ENCODE measurements around the gene HOGA1.
A peak's percentile ranks its signal among the peaks of the same experiment; 100 is the strongest.
"Not testable (repeated sequence)": the region's sequence is repeated elsewhere in the genome, so short reads cannot be mapped to it uniquely, and the experiment has no call there.

Gene HOGA1

DNA sequence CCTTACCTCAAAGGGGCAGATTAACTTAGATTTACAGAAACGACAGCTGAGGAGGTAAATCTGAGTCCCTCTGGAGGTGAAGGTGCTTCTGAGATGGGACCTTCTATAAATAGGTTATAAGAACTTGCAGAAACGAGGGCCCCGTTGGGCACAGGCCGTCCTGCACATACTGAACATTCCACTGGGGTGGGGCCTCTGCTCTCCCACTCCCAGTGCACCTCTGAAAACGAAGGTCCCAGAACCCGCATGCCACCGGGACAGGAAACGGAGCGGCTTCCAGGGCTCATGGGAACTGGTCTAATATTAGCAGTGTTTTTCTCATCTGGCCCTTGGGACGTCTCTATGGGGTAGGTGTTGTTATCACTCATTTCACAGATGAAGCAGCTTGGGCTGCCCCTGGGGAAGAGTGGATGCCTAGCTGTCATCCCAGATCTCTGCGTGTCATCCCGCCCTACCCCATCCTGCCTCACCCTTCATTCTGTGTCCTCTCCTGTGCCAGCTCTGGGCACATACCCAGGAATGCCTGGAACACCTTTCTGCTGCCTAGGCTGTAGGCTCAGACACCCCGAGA, 24.9 kb downstream of the HOGA1 start:
- no peak for DNase-seq (ENCODE audit: low read depth, low spot score)

DNA sequence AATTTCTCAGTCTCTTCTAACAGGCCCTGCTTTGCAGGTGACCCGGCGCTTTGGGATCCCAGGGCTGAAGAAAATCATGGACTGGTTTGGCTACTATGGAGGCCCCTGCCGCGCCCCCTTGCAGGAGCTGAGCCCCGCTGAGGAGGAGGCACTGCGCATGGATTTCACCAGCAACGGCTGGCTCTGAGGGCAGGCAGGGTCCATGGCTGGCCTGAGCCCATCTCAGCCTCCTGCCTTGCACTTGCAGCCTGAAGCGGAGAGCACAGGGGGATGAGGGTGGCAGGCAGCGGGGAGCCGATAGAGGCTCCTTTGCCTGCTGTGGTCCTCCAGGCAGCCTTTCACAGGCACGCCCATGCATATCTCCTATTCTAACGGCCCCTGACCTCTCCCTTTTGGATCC, 27.3 kb downstream of the HOGA1 start:
- DNase-seq (ENCODE audit: low read depth, low spot score) = no peak

DNA sequence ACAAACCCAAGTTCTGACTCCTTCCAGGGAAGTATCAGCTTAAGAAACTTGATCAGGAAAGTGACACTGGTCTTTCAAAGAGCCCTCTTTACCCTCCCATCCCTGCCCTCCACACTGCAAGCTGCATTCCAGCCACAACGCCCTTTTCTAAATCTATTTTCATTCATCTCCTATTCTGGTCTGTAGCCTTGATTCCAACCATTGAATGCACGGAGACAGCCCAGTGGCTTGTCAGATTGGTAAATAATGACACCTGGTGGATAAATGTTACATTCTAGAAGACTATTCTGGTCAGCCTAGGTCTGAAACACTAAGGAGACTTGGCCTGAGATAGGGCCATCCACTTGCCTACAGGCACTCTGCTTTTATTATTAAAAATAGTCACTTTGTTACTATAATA, 28.2 kb downstream of the HOGA1 start:
- peak; percentile 10 for DNase-seq (ENCODE audit: low read depth, low spot score)

DNA sequence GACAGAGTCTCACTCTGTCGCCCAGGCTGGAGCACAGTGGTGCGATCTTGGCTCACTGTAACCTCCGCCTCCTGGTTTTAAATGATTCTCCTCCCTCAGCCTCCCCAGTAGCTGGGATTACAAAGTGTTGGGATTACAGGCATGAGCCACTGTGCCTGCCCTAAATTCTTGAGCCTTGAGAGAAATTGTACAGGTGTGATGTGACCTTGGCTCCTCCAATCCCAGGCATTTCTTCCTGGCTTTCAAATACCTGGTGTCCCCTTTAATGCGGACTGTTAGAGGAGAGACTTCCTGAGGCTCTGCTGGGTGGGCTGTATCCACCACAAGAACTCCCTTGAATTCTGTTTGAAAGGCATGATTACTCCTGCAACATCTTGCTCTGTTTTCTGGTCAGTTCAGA, 34.1 kb downstream of the HOGA1 start:
- no peak for DNase-seq (ENCODE audit: low read depth, low spot score)

DNA sequence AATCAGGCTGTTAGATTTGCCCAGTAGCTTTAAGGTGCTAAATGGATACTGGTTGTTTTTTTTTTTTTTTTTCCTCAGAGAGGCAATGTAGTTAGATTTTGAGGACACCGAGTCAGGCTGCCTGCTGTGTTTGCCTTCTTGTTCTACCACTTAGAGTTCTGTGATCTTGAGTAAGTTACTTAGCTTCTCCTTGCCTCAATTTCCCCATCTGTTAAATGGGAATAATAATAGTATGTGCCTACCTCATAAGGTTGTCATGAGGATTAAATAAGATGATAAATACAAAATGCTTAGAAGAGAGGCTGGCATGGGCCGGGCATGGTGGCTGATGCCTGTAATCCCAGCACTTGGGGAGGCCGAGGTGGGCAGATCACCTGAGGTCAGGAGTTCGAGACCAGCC, 34.5 kb downstream of the HOGA1 start:
- DNase-seq (ENCODE audit: low read depth, low spot score) = no peak

DNA sequence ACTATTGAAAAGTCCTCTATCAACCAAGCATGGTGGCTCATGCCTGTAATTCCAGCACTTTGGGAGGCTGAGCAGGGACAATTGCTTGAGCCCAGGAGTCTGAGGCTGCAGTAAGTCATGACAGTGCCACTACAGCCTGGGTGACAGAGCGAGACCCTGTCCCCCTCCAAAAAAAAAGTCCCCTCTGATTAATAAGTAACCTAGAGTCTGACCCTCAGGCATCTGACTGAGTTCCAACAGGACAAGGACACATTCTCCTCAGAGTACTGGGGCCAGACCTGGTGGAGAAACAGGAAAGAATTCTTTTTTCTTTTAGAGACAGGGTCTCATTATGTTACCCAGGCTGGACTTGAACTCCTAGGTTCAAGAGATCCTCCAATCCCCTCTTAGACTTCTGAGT, 39.1 kb downstream of the HOGA1 start:
- DNase-seq (ENCODE audit: low read depth, low spot score) = no peak

DNA sequence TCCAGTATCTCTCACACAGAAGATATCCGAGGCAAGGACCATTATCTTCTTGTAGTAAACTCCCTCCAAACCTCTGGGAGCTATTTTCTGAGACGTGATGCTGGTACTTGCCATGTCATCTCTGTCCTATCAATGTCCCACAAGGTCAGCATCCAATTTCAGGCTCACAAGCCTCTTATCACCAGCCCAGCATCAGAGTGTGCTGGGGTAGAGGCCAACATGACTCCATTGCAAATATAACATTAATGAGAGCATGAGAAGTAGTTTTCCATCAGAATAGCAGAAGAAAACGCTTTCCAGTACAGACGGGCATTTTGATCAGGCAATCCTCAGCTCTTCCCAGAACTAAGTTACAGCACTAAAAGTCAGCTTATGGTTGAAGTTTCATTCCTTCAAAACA, 43.5 kb downstream of the HOGA1 start:
- no peak for DNase-seq (ENCODE audit: low read depth, low spot score)

DNA sequence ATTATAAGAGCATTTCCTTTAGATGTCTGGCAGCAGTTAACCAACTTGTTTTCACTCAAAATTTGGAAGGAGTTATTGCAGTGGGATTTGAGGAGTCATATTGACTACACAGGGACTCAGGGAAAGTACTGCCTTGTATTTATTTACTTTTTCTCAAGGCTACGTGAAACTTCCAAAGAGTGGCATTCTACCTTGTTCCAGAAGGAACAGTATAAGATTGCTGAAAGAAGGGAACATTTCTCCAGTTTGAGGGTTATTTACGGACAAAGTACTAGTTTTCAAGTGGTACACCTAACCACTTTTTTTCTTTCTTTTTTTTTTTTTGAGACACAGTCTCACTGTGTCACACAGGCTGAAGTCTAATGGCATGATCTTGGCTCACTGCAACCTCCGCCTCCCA, 44.0 kb downstream of the HOGA1 start:
- no peak for DNase-seq (ENCODE audit: low read depth, low spot score)

DNA sequence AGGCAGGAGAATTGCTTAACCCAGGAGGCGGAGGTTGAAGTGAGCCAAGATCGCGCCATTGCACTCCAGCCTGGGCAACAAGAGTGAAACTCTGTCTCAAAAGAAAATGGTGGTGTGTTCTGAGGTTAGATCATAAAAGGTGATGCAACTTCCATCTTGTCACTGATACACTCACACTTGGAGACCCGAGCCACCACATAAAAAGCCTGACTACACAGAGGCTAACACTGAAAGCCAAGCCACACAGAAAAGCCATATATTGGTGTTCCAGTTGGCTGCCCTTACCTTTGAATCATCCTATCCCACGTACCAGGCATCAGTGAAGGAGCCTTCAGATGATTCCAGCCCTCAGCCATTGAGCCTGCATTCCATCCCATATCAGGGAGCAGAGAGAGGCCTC, 45.1 kb downstream of the HOGA1 start:
- DNase-seq (ENCODE audit: low read depth, low spot score) = no peak

DNA sequence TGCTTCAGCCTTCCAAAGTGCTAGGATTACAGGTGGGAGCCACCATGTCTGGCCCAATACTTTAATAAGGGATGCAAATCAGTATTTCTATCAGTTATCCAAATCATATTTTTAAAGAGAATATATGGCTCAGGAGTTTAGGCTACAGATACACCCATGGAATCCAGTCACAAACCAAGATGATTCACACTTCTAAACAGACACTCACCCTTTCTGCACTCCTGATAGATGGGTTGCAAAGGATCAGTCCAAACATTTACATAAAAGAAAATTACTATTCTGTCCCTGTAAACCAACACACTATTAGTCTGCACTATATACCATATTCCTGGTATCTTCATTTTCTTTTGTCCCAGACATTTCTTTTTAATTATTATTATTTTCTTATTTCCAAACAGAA, 46.9 kb downstream of the HOGA1 start:
- no peak for DNase-seq (ENCODE audit: low read depth, low spot score)

DNA sequence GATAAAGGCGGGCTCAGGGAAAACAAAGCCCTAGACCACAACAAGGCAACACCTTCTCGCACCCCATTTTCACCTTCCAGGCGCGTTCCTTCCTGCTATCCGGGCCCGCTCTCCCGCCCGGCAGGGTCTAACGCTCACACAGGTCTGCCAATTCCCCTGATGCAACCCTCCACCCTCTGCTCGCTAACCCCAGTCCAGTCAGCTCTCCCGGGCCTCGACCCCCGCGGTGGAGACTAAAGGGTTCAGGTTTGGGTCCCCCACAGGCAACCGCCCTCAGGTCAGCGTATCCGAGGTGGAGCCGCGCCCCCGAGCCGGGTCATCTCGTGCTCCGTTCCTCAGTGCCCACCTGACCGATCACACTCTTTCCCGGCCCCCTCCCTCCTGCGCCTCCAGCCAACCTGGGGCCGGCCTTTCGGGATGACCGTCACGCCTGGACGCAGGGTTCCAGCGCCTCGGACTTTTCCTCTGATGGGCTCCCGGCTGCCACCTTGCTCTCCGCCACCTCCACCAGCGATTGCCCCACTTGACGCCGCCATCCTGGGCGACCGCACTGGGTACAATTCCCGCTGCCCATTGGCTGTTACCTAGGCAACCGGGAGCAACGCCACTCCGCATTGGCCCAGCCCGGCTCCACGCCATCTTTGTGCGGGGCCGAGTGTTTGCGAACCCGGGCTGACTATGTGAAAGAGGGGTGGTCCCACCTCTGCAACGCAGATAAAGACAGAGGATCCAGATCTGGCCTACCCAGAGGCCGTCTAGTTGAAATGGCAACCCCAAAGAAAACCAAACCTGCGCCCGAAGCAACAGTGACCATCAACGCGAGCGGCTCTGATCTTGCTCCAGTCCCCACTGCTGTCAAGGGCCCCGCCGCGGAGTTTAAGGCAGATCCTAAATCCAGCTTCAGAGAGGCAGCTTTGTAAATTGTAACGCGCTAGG, 49.0 kb downstream of the HOGA1 start, which contains the start of gene MORN4:
MORN4 (minus strand) TSS at position 552 of the 936 bp plus-strand sequence. CDS start 13,847 bp downstream, outside the sequence.
- peak; percentile 65 for DNase-seq (ENCODE audit: low read depth, low spot score)

DNA sequence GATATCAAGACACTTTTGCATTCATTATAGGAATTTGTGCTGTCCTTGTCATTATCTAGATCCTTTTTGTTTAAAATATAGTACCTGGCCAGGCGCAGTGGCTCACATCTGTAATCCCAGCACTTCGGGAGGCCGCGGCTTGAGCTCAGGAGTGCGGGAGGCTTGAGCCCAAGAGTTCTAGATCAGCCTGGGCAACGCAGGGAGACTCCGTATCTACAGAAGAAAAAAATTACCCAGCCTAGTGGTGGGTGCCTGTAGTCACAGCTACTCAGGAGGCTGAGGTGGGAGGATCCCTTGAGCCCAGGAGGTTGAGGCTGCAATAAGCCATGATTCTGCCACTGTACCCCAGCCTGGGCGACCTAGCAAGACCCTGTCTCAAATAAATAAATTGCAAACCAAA, 49.7 kb downstream of the HOGA1 start:
- no peak for DNase-seq (ENCODE audit: low read depth, low spot score)

DNA sequence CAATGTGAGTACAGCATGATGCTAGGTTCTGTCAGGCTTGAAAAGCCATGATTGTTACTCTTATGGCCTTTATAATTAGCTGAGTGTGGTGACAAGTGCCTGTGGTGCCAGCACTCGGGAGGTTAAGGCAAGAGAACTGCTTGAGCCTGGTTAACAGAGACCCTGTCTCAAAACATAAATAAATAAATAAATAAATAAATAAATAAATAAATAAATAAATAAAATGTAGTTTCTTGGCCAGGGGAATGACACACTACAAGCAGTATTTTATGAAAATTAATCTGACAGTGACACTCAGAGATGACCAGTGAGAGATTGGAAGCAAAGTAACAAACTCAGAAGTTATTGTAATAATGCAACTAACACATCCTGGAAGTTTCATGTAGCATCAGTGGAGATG, 51.4 kb downstream of the HOGA1 start:
- DNase-seq (ENCODE audit: low read depth, low spot score) = no peak

DNA sequence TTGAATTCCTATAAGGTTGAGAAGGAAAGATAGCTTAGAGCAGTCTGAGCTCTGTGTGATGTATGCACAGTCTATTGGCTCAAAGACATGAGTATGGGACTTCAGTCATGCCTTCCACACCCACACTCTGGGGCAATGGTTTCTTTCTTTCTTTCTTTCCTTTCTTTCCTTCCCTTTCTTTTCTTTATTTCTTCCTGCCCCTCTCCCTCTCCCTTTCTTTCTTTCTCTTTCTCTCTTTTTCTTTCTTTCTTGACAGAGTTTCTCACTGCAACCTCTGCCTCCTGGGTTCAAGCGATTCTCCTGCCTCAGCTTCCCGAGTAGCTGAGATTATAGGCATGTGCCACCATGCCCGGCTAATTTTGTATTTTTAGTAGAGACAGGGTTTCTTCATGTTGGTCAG, 54.9 kb downstream of the HOGA1 start:
- DNase-seq (ENCODE audit: low read depth, low spot score) = not testable (repeated sequence)

DNA sequence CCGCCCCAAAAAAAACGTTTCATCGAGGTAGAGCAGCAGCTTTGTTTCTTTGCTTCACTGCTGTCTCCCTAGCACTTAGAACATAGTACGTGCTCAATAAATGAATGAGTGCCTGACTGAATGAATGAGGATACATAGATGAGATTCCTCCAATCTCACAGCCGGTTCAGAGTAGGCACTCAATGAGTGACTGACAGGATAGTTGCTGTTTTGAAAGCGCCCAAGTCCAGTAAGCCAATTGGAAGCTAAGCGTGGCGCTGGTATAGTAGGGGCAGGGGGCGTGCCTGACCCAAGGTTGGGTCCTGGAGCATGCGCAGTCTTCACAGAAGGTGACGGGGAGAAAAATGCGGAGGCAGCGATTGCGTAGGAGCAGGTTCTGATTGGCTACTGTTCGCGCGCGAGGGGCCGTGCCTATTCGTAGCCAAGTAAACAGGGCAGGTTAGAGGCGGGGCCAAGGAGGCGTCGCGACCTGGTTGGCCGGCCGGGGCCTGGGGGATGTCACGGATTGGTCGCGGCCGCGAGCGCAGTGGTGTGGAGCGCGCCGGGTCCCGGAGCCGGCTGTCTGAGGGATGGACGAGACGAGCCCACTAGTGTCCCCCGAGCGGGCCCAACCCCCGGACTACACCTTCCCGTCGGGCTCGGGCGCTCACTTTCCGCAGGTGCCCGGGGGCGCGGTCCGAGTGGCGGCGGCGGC, 56.1 kb downstream of the HOGA1 start, which contains the start of gene PI4K2A:
PI4K2A (plus strand) TSS at position 498 of the 694 bp plus-strand sequence; CDS start at position 570, 72 bp downstream.
- peak; percentile 98 for DNase-seq (ENCODE audit: low read depth, low spot score)

DNA sequence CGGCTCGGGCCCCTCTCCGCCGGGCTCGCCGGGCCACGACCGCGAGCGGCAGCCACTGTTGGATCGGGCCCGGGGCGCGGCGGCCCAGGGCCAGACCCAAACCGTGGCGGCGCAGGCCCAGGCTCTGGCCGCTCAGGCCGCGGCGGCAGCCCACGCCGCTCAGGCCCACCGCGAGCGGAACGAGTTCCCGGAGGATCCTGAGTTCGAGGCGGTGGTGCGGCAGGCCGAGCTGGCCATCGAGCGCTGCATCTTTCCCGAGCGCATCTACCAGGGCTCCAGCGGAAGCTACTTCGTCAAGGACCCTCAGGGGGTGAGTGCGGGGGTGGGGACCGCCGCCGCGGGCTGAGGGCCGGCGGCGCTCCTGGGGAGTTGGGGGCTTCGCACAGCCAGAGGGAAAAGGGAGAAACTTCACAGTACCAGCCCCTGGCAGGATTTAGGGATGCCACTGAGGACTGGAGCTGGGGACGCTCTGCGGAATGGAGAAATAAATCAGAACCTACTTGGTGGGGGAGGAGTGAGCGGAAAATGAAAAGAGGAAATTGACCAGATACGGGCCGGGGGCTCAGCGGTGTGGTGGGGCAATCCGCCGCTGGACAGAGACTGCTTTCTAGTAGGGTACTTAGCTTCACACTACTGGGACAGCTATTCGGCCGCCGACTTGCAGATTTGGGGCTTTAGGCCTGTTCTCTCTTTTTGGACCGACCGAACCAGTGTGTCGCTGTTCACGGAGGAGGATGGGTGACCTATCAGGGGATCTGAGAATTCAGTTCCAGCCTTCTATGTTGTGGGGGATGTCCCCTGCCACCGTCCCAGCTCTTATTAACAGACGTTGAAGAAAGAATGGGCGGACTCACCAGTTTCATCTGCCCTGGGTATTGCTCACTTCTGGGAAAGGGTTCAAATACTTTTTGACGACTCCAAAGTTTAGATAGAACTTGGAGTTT, 57.0 kb downstream of the HOGA1 start:
- DNase-seq (ENCODE audit: low read depth, low spot score) = no peak

DNA sequence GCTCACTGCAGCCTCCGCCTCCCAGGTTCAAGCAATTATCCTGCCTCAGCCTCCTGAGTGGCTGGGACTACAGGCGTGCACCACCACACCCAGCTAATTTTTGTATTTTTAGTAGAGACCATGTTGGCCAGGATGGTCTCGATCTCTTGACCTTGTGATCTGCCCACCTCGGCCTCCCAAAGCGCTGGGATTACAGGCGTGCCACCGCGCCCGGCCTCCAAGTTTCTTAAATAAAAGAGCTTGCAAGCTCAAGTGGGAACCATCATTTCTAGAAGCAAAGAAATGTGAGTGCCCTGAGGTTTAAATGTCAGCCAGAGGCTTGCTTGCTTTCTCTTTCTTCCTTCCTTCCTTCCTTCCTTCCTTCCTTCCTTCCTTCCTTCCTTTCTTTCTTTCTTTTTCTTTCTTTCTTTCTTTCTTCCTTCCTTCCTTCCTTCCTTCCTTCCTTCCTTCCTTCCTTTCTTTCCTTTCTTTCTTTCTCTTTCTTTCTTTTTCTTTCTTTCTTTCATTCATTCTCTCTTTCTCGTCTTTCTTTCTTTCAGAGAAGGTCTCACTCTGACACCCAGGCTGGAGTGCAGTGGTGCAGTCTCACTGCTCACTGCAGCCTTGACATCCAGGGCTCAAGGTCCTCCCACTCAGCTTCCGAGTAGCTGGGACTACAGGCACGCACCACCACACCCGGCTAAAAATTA, 58.4 kb downstream of the HOGA1 start:
- not testable (repeated sequence) for DNase-seq (ENCODE audit: low read depth, low spot score)

DNA sequence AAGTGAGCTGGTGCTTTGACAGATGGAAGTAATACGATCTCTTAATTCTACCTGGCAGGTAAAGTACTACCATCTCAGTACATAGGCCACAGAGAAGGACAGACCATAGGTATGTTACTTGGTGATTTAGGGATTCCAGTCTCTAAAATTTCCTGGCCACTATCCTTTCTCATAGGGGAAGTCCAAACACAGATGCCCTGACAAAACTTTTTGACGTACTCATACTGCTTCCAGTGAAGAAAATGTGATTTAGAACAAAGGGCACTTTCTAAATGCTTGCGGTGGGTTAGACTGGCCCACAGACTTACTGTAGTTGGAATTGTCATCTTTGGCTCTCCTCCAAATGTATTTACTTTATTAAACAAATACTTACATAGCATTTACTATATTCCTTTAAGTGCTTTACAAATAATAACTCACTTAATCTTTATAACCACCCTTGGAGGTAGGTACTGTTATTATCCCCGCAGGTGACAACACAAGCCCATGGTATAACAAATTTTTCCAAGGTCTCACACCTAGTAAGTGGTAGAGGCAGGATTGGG, 59.3 kb downstream of the HOGA1 start:
- DNase-seq (ENCODE audit: low read depth, low spot score) = no peak

DNA sequence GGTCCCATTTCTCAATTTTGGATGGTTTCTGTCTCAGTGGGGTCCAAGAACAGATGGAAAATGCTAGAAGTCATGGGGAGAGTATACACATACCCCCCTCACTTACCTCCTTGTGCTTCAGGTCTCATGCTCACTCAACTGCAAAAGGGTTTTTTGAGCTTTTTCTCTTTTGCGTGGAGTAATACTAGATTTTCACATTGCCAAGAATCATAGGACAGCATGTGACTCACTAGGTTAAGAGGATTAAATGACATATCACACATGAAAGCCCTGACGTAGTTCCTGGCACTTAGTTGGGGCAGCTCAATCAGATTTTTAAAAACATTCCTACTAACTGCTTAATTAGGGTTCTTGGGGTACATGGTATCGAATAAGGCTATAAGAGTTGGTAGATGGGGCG, 60.7 kb downstream of the HOGA1 start:
- DNase-seq (ENCODE audit: low read depth, low spot score) = no peak

DNA sequence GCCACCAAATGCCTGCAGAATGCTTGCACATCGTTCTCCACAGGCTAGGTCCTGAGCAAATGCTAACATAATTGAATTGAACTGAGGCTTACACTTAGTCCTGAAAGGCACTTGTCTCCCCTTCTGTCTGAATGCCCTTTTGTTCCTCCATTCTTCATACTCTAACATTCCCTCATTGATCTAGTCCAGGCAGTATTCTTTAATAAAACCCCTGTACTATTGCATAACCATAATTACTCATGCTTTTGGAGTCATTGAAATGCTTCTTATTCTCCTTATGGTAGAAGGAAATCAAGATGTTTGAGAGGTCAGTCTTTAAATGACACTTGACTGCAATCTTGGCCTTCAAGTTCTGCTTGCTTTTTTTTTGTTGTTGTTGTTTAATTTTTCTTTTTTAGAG, 63.4 kb downstream of the HOGA1 start:
- no peak for DNase-seq (ENCODE audit: low read depth, low spot score)

All from smooth muscle cell of the brain vasculature (primary cell).